Measurements from ENCODE around the gene CIBAR2.

GRCh38 chr16:85081765-85082164, 30.5 kb downstream of the CIBAR2 start:
- TF ChIP-seq CTCF (IDR thresholded peaks at IDR 0.05): no peak
- TF ChIP-seq POLR2A (IDR thresholded peaks at IDR 0.05; ENCODE audit: low read depth): no peak
- no peak for TF ChIP-seq EP300 (IDR thresholded peaks at IDR 0.05)

Data from esophagus muscularis mucosa (tissue), 4 donors.